Measurements from ENCODE around the gene SLC4A3.

SLC4A3 gene

GRCh38 chr2:219658196-219658846 is 30.9 kb downstream of the SLC4A3 start:
- H3K4me3 ChIP-seq (ENCODE audit: low read depth, low read length) = no peak overlapping the region
- DNase-seq (ENCODE audit: low read depth) = no peak
- TF ChIP-seq, protein P1, sequence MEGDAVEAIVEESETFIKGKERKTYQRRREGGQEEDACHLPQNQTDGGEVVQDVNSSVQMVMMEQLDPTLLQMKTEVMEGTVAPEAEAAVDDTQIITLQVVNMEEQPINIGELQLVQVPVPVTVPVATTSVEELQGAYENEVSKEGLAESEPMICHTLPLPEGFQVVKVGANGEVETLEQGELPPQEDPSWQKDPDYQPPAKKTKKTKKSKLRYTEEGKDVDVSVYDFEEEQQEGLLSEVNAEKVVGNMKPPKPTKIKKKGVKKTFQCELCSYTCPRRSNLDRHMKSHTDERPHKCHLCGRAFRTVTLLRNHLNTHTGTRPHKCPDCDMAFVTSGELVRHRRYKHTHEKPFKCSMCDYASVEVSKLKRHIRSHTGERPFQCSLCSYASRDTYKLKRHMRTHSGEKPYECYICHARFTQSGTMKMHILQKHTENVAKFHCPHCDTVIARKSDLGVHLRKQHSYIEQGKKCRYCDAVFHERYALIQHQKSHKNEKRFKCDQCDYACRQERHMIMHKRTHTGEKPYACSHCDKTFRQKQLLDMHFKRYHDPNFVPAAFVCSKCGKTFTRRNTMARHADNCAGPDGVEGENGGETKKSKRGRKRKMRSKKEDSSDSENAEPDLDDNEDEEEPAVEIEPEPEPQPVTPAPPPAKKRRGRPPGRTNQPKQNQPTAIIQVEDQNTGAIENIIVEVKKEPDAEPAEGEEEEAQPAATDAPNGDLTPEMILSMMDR (IDR thresholded peaks at IDR 0.05; ENCODE audit: low read depth, low read length, missing control alignments) = no peak
- in situ Hi-C loops (cut with HindIII; ENCODE audit: low sequenced_read_pairs) = no loop called here

- no peak for DNase-seq (ENCODE audit: low read depth)
- in situ Hi-C loops (cut with HindIII; ENCODE audit: low sequenced_read_pairs) = no loop called here
- H3K4me3 ChIP-seq (ENCODE audit: low read depth, low read length) = no peak overlapping the region
- TF ChIP-seq, protein P1 (IDR thresholded peaks at IDR 0.05; ENCODE audit: low read depth, low read length, missing control alignments) = no peak
Observed at GRCh38 chr2:219658874-219659273, 31.4 kb downstream of the SLC4A3 start.

DNA sequence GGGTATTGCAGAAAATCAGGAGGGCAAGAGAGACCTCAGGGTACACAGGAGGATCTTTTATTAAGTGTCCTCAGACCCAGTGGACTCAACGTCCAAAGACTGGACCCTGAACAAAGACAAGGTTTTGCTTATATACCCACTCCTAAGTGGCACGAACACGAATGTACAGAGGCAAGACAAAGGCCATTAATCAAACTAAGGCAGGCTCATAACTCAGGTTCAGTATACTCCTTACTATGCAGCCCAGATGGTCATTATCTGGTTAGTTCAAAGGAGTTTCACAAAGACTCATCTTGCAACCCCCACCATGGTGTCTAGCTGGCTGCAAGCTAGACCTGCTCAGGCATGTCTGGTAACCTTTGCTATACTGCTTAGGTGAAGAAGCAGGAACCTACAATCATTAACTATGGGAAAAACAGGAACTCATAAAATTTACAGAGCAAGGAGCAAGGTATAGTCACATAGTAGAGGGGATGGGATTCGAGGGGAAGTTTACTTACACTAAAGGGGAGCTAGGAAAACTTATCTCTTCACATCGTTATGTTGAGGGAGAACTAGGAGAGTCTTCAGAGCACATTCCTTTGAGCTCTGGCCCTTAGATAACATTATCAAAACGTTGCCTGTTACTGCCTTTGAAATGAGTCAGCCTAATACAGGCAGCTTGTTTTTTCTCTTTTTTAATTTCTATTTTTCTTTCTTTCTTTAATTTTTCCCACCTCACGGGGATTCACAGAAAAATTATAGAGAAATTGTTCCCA is 33.9 kb downstream of the SLC4A3 start:
- TF ChIP-seq, protein P1 (IDR thresholded peaks at IDR 0.05; ENCODE audit: low read depth, low read length, missing control alignments) = no peak
- no peak for DNase-seq (ENCODE audit: low read depth)
- H3K4me3 ChIP-seq (ENCODE audit: low read depth, low read length) = no peak overlapping the region
- in situ Hi-C loops (cut with HindIII; ENCODE audit: low sequenced_read_pairs) = no loop called here

GRCh38 chr2:219661955-219662395 is 34.5 kb downstream of the SLC4A3 start:
- H3K4me3 ChIP-seq (ENCODE audit: low read depth, low read length) = no peak overlapping the region
- DNase-seq (ENCODE audit: low read depth) = no peak
- TF ChIP-seq, protein P1 (IDR thresholded peaks at IDR 0.05; ENCODE audit: low read depth, low read length, missing control alignments) = no peak
- in situ Hi-C loops (cut with HindIII; ENCODE audit: low sequenced_read_pairs) = no loop called here

DNA sequence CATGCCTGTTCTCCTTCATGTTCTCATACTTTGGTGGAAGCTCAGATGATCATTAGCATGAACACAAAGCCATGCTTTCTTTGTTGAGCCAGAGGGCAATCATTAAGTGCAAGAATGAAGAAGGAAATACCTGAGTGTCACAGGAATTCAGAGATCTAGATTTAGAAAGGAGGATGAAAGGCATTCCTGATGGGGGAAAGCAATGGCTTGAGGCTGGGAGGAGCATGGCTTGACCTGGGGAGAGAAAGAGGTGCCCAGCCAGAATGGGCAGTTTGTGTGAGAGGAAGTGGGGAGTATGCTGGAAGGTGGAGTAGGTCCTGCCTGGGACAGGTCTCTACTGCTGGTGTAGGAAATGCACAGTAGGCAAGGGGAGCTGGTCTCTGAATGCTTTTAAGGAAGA is 35.1 kb downstream of the SLC4A3 start:
- in situ Hi-C loops (cut with HindIII; ENCODE audit: low sequenced_read_pairs) = no loop called here
- DNase-seq (ENCODE audit: low read depth) = no peak
- TF ChIP-seq, protein P1 (IDR thresholded peaks at IDR 0.05; ENCODE audit: low read depth, low read length, missing control alignments) = no peak
- H3K4me3 ChIP-seq (ENCODE audit: low read depth, low read length) = no peak overlapping the region

DNA sequence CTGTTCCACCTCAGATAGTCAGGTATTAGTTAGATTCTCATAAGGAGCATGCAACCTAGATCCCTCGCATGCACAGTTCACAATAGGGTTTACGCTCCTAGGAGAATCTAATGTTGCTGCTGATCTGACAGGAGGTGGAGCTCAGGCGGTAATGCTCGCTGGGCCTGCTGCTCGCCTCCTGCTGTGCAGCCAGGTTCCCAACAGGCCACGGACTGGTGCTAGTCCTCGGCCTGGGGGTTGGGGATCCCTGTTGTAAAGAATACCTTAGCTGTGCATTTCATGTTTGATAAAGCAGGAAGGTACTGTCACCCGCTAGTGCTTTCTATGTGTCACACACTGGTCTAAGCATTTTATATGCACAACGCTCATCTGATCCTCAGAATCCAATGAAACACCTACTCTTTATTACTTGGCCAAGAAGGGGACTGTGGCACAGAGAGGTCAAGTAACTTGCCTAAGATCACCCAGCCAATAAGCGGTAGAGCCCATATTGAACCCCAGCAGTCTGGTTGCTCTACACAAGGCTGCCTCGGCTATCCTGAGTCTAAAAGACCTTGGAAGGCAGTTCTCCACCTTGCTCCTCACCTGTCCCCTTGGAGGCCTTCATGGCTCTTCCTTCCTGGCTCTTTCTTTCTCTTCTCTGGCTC is 35.8 kb downstream of the SLC4A3 start:
- in situ Hi-C loops (cut with HindIII; ENCODE audit: low sequenced_read_pairs) = no loop called here
- no peak for DNase-seq (ENCODE audit: low read depth)
- H3K4me3 ChIP-seq (ENCODE audit: low read depth, low read length) = no peak overlapping the region
- TF ChIP-seq, protein P1 (IDR thresholded peaks at IDR 0.05; ENCODE audit: low read depth, low read length, missing control alignments) = no peak

Data from astrocyte of the cerebellum (primary cell).